Kidney capillary endothelial cell (primary cell): ENCODE data around the gene GJA1.

Experiments used
- DNase-seq: peaks from one replicate; pipeline ENCODE4 v3.0.0-alpha.2; 2018; ENCODE audit warnings: low spot score

GJA1 gene

GRCh38 chr6:121482751-121483150 lies 47.3 kb downstream of the GJA1 start:
- DNase-seq: no peak

- DNase-seq: no peak
Measured at GRCh38 chr6:121485359-121485811, 49.9 kb downstream of the GJA1 start.

- DNase-seq: no peak
Measured at GRCh38 chr6:121491576-121491975, 56.1 kb downstream of the GJA1 start.

- no peak for DNase-seq
Measured at GRCh38 chr6:121492536-121492935, 57.1 kb downstream of the GJA1 start.

GRCh38 chr6:121497970-121498375 lies 62.5 kb downstream of the GJA1 start:
- DNase-seq: no peak

GRCh38 chr6:121498481-121499276 lies 63.2 kb downstream of the GJA1 start:
- no peak for DNase-seq
